Measurements from ENCODE around the gene TMEM218. TPM values are rescaled to one million over a fixed set of nuclear protein-coding genes. Genes with fewer than 3 reads are reported as not detected.
A peak's percentile ranks its signal among the peaks of the same experiment; 100 is the strongest.

The TMEM218 gene
- total RNA-seq, 1 experiment from 2014 or later, result 14.3 TPM

DNA sequence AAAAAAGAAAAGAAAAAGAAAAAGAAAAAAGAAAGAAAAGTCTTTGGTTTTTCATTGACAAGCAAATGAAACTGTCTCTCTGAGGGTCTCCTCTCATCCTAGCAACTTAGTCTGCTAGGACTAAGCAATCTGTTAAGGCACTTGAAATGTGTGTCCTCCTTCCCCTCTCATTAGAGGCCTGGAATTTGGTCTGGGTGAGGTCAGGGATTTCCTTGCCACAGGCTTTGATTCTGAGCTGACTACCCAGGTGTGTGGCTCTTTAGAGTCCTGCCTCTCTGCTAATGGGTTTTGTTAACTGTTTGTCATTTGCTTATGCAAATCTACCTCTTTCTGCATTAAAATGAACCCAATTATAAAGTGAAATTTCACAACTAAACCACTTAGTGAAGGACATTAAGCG is 34.8 kb upstream of the TMEM218 start:
- Histone ChIP-seq H4K8ac (replicated peaks; ENCODE audit: insufficient read length, low read depth, low read length) (no peak overlapping the region), H2AK5ac (ENCODE audit: insufficient read length, low read length) (no peak overlapping the region), H4K5ac (ENCODE audit: insufficient read length, low read depth, low read length) (no peak overlapping the region), H3K56ac (ENCODE audit: insufficient read length, low read depth, low read length) (no peak overlapping the region), H4K20me1 (ENCODE audit: control insufficient read depth, insufficient read depth, insufficient read length) (peaks cover 3% of the 10 kb centered on the region), H2BK120ac (ENCODE audit: low read depth, low read length, poor library complexity, severe bottlenecking) (no peak overlapping the region), H2BK15ac (ENCODE audit: low read depth, low read length) (no peak overlapping the region), H2BK5ac (ENCODE audit: insufficient read length, low read length) (no peak overlapping the region), H3K9me3 (ENCODE audit: control insufficient read depth, low read depth, low read length) (no peaks in the 10 kb centered on the region), H3K79me2 (ENCODE audit: insufficient read depth, low read length) (no peaks in the 10 kb centered on the region), H3K27ac (ENCODE audit: insufficient read length, low read depth, low read length) (no peak overlapping the region), H4K91ac (ENCODE audit: insufficient read length, low read depth, low read length) (no peak overlapping the region), H2BK12ac (ENCODE audit: insufficient read length, low read depth, low read length) (no peak overlapping the region), H3K27me3 (ENCODE audit: insufficient read depth, low read length) (peaks cover 22% of the 10 kb centered on the region; the same call in 1 of the 2 replicates), H3K4ac (ENCODE audit: low read depth, low read length) (no peak overlapping the region), H3K23ac (ENCODE audit: insufficient read length, low read depth, low read length) (no peak overlapping the region), H3K4me2 (ENCODE audit: insufficient read depth, insufficient read length, low read length) (no peak overlapping the region), H3K18ac (ENCODE audit: insufficient read length, low read depth, low read length) (no peak overlapping the region), H3K79me1 (ENCODE audit: insufficient read depth, low read depth, low read length, poor library complexity, severe bottlenecking) (no peaks in the 10 kb centered on the region), H3K23me2 (ENCODE audit: insufficient read length, low read depth, low read length, poor library complexity, severe bottlenecking) (no peaks in the 10 kb centered on the region), H3T11ph (ENCODE audit: low read length) (no peak overlapping the region), H3K9ac (ENCODE audit: extremely low read depth, insufficient read length, low read length) (no peak overlapping the region), H3K4me1 (ENCODE audit: insufficient read depth, low read length) (peaks cover 3% of the 10 kb centered on the region; the same call in 1 of the 2 replicates), H2BK20ac (ENCODE audit: low read depth, low read length, poor library complexity, severe bottlenecking) (no peak overlapping the region), H3K14ac (ENCODE audit: insufficient read depth, low read length) (no peak overlapping the region), H2AFZ (ENCODE audit: low read length) (no peak overlapping the region)
- no CpG with 5 or more reads among the region's 1 CpG for WGBS (ENCODE audit: extremely low coverage, insufficient read length, low lambda C conversion rate)
- DNase-seq, result peak; percentile 75
- H3K9me3 Mint-ChIP-seq, result no peaks in the 10 kb centered on the region
- H3K4me1 Mint-ChIP-seq, result peaks cover 51 to 55% of the 10 kb centered on the region in 2 experiments
- no peak for TF ChIP-seq CTCF (conservative IDR thresholded peaks at IDR 0.05)
- H3K27me3 Mint-ChIP-seq (ENCODE audit: low read depth), result peaks cover 70% of the 10 kb centered on the region
- H3K27ac Mint-ChIP-seq, result peak overlapping the region in 1 of 3 experiments; percentile 84; a peak in 1 of 7 replicates
- H3K4me3 Mint-ChIP-seq, result peak overlapping the region in 1 of 2 experiments; percentile 55; a peak in 1 of 5 replicates
- H3K36me3 Mint-ChIP-seq (ENCODE audit: insufficient read depth in 1 of 3, low read depth in 3 of 3), result no peaks in the 10 kb centered on the region

All from H9 (cell line).